Mucosa of rectum (tissue), 2 donors: ENCODE results near the gene EEF1A2.

Source experiments
- H3K27ac ChIP-seq, 2 donors: one replicate each; pipeline ENCODE4 v1.7.0; 2013; ENCODE audit warnings: inconsistent platforms in 2 of 2, low read depth in 2 of 2, low read length in 2 of 2
- H3K27me3 ChIP-seq, 2 donors: one replicate each; pipeline ENCODE4 v1.7.0; 2013; ENCODE audit warnings: low read length in 2 of 2; ENCODE audit not compliant: control insufficient read depth in 2 of 2, insufficient read depth in 2 of 2
- H3K36me3 ChIP-seq, 2 donors: one replicate each; pipeline ENCODE4 v1.7.0; 2013; ENCODE audit warnings: low read length in 2 of 2; ENCODE audit not compliant: control insufficient read depth in 2 of 2, insufficient read depth in 2 of 2
- H3K4me1 ChIP-seq, 2 donors: one replicate each; pipeline ENCODE4 v1.7.0; 2013; ENCODE audit warnings: low read length in 2 of 2, mild to moderate bottlenecking in 1 of 2; ENCODE audit not compliant: control insufficient read depth in 2 of 2, insufficient read depth in 2 of 2
- H3K4me3 ChIP-seq, 2 donors: one replicate each; pipeline ENCODE4 v1.7.0; 2013; ENCODE audit warnings: low read length in 2 of 2
- H3K9ac ChIP-seq, 2 donors: one replicate each; pipeline ENCODE4 v1.7.0; 2013; ENCODE audit warnings: low read length in 2 of 2, low read depth in 1 of 2, mild to moderate bottlenecking in 1 of 2
- H3K9me3 ChIP-seq, 2 donors: one replicate each; pipeline ENCODE4 v1.7.0; 2013; ENCODE audit warnings: low read length in 2 of 2; ENCODE audit not compliant: control insufficient read depth in 2 of 2
- donor health status: healthy.
- donor health status: Normal muscosa, but diverticular disease.

EEF1A2 gene

DNA sequence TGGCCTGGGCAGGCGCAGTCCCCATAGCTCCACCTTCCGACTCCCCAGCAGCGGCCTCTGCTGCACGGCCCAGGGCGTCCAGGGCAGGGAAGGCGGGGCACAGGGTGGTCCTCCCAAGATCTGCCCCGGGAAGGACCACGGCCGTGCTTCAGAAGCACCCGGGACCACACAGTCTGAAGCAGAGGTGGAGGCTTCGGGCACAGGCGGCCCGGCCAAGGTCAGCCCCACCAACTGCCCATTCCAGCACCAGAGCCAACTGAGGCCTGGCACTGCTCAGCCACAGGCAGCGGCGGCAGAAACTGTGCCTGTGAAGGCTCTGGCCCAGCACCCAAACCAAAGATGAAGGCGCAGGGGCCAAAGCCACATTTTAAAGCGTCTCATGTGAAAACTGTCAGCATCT, 47.1 kb downstream of the EEF1A2 start:
- no peaks in the 10 kb centered on the region for H3K9me3 ChIP-seq
- peaks cover 13 to 14% of the 10 kb centered on the region in 2 donors for H3K27me3 ChIP-seq
- H3K36me3 ChIP-seq, result no peaks in the 10 kb centered on the region
- H3K27ac ChIP-seq, result no peak overlapping the region
- H3K4me3 ChIP-seq, result no peak overlapping the region
- no peak overlapping the region for H3K9ac ChIP-seq
- no peaks in the 10 kb centered on the region for H3K4me1 ChIP-seq

DNA sequence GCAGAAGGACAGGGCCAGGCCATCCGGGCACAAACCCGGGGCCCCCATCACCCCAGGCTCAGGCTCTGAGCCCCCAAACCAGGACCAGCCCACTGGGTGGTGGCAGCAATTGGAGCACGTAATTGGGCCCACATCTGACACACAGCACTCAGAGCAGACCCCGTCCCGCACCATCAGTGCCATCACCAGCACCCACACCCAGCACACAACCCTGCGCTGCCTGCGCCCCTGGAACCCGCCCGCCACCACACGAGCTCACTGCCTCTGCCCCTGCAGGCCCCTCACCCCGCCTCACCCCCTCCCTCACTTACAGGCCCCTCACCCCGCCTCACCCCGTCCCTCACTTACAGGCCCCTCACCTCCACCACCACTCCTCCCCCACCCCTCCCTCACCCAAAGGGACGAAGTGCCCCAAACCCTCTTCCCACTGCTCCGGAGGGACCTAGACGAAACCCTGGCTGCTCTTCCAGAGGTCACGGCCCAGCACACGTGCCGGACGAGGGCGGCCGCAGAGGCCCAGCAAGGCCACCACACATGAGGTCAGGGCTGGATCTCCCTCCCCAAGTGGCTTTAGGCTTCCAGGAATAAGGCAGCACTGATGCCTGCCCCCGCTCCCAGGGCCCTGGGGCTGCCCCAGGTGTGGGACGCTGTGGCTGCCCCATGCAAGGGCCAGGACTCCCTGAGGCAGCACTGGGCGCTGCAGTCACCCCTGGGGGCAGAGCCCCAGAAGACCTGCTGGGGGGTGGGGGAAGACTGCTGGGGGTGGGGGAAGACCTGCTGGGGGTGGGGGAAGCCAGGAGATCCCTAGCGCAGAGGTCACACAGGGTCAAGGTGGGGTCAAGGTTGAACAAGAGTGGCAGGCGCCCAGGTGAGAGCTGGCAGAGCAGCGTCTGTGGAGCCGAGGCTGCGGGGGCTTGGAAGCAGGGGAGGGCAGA, 48.8 kb downstream of the EEF1A2 start:
- no peak overlapping the region for H3K27ac ChIP-seq
- H3K9me3 ChIP-seq, result no peaks in the 10 kb centered on the region
- peaks cover 12 to 13% of the 10 kb centered on the region in 2 donors for H3K27me3 ChIP-seq
- no peak overlapping the region for H3K9ac ChIP-seq
- H3K36me3 ChIP-seq, result no peaks in the 10 kb centered on the region
- no peaks in the 10 kb centered on the region for H3K4me1 ChIP-seq
- no peak overlapping the region for H3K4me3 ChIP-seq

DNA sequence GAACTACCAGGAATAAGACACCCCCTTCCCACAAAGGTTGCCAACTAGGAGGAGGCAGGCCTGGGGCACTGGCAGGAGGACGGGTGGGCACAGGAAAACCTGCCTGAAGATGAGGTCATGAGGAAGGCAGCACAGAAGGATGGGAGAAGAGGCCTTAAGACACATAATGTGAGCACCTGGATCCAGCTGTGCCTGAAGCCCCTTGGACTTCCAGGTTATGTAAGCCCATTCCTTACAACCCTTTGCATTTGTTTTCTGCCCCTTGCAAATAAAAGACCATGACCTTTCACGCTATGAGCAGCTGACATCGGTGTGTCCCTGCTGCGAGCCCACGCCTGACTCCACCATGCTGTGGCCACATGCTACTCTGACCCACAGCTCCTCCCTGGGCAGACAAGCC, 49.9 kb downstream of the EEF1A2 start:
- Histone ChIP-seq H3K36me3 (no peaks in the 10 kb centered on the region), H3K9me3 (no peaks in the 10 kb centered on the region), H3K27me3 (peaks cover 6 to 13% of the 10 kb centered on the region in 2 donors), H3K27ac (no peak overlapping the region), H3K9ac (no peak overlapping the region), H3K4me3 (no peak overlapping the region), H3K4me1 (no peaks in the 10 kb centered on the region)

DNA sequence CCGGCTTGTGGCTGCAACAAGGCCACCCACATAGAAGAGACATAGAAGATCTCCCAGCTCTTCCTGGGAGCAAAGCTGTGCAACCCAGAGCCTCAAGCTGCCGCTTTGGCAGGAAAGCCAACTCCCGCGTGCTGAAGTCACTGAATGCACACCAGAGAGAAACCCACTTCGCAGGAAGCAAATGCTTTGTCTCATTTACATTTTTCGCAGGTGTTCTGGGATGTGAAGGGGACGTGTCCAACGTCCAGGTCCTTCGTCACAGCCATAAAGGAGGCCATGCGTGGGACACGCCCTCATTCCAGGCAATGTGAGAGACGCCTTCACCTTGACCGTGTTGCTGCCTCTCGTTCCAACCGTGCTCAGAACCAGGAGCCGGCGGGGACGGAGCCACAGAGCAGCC, 50.9 kb downstream of the EEF1A2 start:
- Histone ChIP-seq H3K4me1 (no peaks in the 10 kb centered on the region), H3K36me3 (no peaks in the 10 kb centered on the region), H3K9me3 (no peaks in the 10 kb centered on the region), H3K4me3 (no peak overlapping the region), H3K27ac (no peak overlapping the region), H3K27me3 (peaks cover 6 to 11% of the 10 kb centered on the region in 2 donors), H3K9ac (no peak overlapping the region)

DNA sequence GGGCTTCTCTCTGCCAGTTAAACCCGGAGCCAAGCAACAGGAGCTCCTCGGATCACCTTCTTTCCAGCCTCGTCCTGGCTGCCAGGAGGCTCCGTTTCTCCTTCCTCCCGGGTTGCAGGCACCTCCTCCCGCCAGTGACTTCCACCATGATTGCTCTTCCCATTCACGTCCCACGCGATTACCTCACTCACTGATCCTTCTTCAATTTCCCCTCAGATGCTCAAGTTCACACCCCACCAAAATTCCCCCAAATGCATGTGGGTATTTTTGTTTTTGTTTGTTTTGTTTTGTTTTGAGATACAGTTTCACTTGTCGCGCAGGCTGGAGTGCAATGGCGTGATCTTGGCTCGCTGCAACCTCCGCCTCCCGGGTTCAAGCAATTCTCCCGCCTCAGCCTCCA, 51.6 kb downstream of the EEF1A2 start:
- no peaks in the 10 kb centered on the region for H3K36me3 ChIP-seq

DNA sequence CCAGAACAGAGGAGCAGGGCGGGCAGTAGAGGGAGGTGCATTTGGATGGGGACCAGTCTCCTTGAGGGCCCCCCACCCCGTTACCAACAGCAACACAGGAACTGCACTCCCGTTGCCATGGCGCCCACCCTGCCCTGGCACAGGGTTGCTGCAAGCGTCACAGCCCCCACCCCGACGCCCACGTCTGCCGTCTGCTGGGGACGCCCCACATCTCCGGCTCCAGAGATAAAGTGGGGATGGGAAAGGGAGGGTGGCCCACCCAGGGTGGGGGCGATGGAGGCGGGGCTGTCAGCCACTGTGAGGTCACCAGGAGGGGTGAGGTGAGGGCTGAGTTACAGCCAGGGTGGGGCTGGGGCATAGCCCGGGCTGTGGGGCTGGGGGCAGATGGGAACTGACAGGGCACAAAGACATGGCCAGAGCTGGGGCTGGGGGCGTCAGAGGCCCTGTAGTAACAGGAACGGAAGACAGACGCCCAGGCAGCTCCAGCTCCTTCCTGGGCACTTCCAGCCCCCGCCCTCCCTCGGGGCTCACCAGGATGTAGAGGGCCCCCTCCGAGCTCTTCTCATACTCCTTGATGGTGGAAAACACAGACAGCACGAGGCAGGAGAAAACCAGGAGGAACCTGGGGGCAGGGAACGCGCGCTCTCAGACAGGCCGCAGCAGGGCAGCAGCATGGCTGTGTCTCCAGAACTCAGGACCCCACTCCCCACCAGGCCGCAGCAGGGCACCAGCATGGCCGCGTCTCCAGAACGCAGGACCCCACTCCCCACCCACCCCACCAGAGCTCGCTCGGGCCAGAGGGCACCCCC, 52.5 kb downstream of the EEF1A2 start:
- H3K4me1 ChIP-seq, result no peaks in the 10 kb centered on the region
- H3K9ac ChIP-seq, result no peak overlapping the region
- no peak overlapping the region for H3K27ac ChIP-seq
- peaks cover 4 to 7% of the 10 kb centered on the region in 2 donors for H3K27me3 ChIP-seq
- no peaks in the 10 kb centered on the region for H3K9me3 ChIP-seq
- no peak overlapping the region for H3K4me3 ChIP-seq
- H3K36me3 ChIP-seq, result no peaks in the 10 kb centered on the region

More for the DNA sequence above, 51.6 kb downstream of the EEF1A2 start:
- Histone ChIP-seq H3K4me1 (no peaks in the 10 kb centered on the region), H3K4me3 (no peak overlapping the region), H3K27ac (no peak overlapping the region), H3K27me3 (peaks cover 4 to 10% of the 10 kb centered on the region in 2 donors), H3K9me3 (no peaks in the 10 kb centered on the region), H3K9ac (no peak overlapping the region)

DNA sequence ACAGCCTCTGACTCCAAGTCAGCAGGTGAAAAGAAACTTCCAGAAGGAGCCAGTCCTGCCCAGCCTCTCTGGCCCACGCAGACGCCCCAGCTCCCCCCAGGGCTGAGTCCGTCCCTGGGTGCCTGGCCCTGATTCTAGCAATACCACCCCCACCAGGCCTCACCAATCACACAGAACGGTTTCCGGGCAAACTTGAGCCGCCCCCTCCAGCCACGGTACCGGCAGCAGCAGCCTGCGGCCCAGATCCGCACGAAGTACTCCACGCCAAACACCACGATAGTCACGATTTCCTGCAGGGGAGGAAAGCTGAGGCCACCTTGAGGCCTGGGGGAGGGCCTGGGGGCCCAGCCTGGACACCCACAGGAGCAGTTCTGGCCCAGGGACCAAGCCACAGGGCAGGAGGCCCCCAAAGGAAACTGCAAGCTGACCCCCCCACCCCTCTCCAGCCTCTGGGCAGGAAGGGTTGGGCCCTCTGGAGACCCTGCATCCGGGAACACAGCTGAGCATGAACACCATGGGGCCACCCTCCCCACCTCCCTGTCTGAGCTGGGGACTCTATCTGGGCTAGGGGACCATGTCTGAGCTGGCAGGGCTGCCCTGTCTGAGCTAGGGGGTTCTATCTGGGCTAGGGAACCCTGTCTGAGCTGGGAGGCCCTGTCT, 53.7 kb downstream of the EEF1A2 start:
- Histone ChIP-seq H3K9me3 (no peaks in the 10 kb centered on the region), H3K27ac (no peak overlapping the region), H3K4me3 (no peak overlapping the region), H3K4me1 (no peaks in the 10 kb centered on the region), H3K36me3 (no peaks in the 10 kb centered on the region), H3K9ac (no peak overlapping the region), H3K27me3 (peaks cover 4 to 7% of the 10 kb centered on the region in 2 donors)

DNA sequence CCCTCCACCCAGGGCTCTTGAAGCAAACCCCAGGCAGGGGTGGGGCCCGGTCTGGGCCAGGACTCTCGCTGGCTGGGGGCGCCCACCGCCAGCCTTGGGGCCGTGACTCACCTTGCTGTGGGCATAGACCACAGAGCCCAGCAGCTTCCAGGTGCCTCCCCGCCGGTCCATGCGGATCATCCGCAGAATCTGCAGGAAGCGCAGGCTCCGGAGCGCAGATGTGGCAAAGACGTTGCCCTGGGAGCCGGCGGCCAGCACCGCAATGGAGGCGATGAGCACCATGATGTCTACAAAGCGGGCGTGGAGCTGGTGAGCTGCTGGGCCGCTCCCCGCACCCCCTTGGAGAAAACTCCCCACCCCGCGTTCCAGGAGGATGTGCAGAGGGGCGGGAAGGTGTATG, 54.3 kb downstream of the EEF1A2 start:
- H3K4me3 ChIP-seq, result no peak overlapping the region
- no peaks in the 10 kb centered on the region for H3K4me1 ChIP-seq
- H3K27ac ChIP-seq, result no peak overlapping the region
- H3K36me3 ChIP-seq, result no peaks in the 10 kb centered on the region
- H3K9ac ChIP-seq, result no peak overlapping the region
- peaks cover 4 to 7% of the 10 kb centered on the region in 2 donors for H3K27me3 ChIP-seq
- H3K9me3 ChIP-seq, result no peaks in the 10 kb centered on the region

DNA sequence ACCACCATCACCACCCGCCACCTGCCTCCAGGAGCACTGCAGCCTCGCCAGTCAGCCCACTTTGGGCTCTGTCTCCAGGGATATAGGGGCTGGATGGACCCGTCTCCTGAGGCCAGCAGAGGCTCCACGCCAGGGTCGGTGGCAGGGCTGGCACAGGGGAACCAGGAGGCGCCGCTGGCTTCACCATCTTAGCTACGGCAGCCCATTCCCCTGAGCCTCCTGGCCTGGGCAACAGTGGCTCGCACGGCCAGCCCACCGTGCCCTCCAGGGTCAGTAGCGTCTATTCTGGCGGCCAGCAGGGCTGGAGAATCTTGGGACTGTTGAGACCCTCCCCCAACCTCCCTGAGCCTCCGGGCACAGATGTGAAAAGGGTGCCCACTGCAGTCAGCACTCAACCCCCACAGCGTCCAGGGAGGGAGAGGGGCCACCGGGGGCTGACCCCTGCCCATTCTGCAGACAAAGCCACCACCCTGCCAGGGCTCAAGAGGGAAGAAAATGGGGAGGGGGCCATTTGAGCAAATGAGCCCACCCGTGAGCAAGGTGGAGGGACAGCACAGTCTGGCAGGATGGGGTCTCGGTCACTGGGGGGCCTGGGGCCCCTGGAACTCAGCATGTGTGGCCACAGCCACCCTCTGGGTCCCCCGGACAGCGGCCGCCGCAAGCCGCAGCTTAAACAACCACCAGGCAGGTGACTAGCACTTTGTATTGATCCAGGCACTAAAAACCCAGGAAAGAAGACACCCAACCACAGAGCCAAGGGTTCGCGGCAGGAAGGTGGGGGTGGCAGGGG, 55.1 kb downstream of the EEF1A2 start:
- H3K27me3 ChIP-seq, result peaks cover under 1 to 4% of the 10 kb centered on the region in 2 donors
- H3K4me1 ChIP-seq, result no peaks in the 10 kb centered on the region
- no peaks in the 10 kb centered on the region for H3K36me3 ChIP-seq
- no peaks in the 10 kb centered on the region for H3K9me3 ChIP-seq
- H3K27ac ChIP-seq, result no peak overlapping the region
- no peak overlapping the region for H3K4me3 ChIP-seq
- H3K9ac ChIP-seq, result no peak overlapping the region
